HG03064 (cell line): ENCODE measurements around the gene NIPAL3.

Source experiments
- ATAC-seq: cut with Tn5 transposase; IDR thresholded peaks from one replicate; pipeline ENCODE4 v1.9.1; 2021; ENCODE audit warnings: low read depth; ENCODE audit not compliant: unreplicated experiment

NIPAL3 gene

GRCh38 chr1:24390924-24391782, 24.4 kb upstream of the NIPAL3 start:
- no peak for ATAC-seq

GRCh38 chr1:24391882-24392603, 23.6 kb upstream of the NIPAL3 start:
- peak; percentile 64 for ATAC-seq

GRCh38 chr1:24392604-24392946, 23.0 kb upstream of the NIPAL3 start:
- ATAC-seq, result no peak

- ATAC-seq, result no peak
These were observed 22.5 kb upstream of the NIPAL3 start for GRCh38 chr1:24392982-24393650.

- no peak for ATAC-seq
These were observed 21.7 kb upstream of the NIPAL3 start for GRCh38 chr1:24393892-24394291.

GRCh38 chr1:24400065-24400464, 15.5 kb upstream of the NIPAL3 start:
- ATAC-seq, result no peak

GRCh38 chr1:24403806-24404205, 11.8 kb upstream of the NIPAL3 start:
- no peak for ATAC-seq

- no peak for ATAC-seq
These were observed 8.8 kb upstream of the NIPAL3 start for GRCh38 chr1:24406788-24407187.

GRCh38 chr1:24409535-24409934, 6.1 kb upstream of the NIPAL3 start:
- ATAC-seq, result no peak

GRCh38 chr1:24410750-24411149, 4.9 kb upstream of the NIPAL3 start:
- ATAC-seq, result no peak

GRCh38 chr1:24411963-24412362, 3.6 kb upstream of the NIPAL3 start:
- no peak for ATAC-seq

- no peak for ATAC-seq
These were observed 3.2 kb upstream of the NIPAL3 start for GRCh38 chr1:24412408-24412807.

GRCh38 chr1:24413350-24414163, 2.0 kb upstream of the NIPAL3 start, which contains the start of gene STPG1:
Gene STPG1 (minus strand): TSS chr1:24413782. CDS start chr1:24401388, 12,394 bp downstream.
- ATAC-seq, result no peak

GRCh38 chr1:24414775-24415333, 748 bp upstream of the NIPAL3 start:
- ATAC-seq, result no peak

GRCh38 chr1:24415910-24416665, 486 bp downstream of the NIPAL3 start:
- ATAC-seq, result peak; percentile 10

- ATAC-seq, result no peak
These were observed 1.2 kb downstream of the NIPAL3 start for GRCh38 chr1:24416666-24417391.

GRCh38 chr1:24417681-24418080, 2.1 kb downstream of the NIPAL3 start:
- ATAC-seq, result no peak

GRCh38 chr1:24418898-24419628, 3.5 kb downstream of the NIPAL3 start:
- no peak for ATAC-seq
